UCSD-AML1 (cell line): ENCODE measurements around the gene DAB1.

ENCODE experiments used
- DNase-seq: peaks from one replicate; lab custom pipeline; 2025; ENCODE audit not compliant: unreplicated experiment; lab: John Stamatoyannopoulos, UW

The DAB1 gene

DNA sequence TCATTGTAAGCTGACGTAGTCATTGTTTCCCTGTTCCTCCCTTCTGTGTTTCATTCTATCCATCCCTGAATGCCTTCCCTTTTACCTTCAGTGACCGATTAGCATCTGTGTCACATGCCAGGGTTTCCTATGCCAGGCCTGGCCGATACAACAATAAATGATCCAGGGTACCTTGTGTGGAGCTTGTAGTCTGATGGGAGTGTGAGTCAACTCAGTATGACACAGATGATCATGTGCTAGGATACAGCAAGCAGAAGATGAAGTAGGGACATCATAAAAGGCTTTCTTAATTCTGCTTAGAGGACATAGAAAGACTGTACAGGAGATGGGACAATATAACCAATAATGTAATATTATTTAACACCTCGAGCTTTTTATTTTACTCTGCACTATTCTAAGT, 294.0 kb downstream of the DAB1 start:
- DNase-seq, result no peak

DNA sequence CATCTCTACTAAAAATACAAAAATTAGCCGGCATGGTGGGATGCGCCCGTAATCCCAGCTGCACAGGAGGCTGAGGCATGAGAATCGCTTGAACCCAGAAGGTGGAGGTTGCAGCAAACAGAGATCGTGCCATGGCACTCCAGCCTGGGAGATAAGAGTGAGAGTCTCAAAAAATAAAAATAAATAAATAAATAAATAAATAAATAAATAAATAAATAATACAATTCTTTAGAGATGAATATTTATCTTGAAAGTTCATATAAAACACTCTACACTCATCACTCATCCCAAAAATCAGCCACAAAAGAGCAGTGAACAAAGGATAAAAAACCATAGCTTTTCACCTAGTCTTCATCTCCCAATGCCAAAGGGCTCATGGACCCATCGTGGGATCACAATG, 295.9 kb downstream of the DAB1 start:
- no peak for DNase-seq

DNA sequence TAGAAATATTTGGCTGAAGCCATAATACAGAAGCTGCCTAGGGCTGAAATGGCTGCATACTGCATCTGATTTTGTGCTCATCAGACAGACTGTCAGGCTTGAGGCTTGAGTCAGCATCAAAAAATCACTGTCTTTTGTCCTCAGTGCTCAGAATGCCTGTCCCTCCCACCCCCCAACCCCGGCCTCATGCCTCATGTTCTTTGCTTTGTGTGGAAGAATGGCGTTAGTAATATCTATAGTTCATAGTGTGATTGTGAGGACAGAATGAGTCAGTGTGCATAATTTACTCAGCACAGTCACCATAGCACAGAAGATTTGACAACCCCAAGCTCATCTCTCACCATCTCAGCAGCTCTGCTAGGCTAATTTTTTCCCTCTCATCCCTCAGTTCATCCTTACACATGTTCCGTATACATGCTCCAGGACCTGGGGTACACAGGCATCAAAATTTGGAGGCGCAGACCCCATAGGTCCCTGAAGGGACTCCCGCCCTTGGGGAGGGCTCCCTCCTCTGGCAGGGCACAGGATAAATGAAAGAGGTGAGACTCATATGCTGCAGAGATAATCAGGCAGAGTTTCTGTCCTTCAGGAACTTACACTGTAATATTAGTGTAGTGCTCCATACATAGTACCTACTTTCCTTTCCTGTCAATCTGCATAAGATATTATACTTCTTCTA, 299.0 kb downstream of the DAB1 start:
- no peak for DNase-seq

DNA sequence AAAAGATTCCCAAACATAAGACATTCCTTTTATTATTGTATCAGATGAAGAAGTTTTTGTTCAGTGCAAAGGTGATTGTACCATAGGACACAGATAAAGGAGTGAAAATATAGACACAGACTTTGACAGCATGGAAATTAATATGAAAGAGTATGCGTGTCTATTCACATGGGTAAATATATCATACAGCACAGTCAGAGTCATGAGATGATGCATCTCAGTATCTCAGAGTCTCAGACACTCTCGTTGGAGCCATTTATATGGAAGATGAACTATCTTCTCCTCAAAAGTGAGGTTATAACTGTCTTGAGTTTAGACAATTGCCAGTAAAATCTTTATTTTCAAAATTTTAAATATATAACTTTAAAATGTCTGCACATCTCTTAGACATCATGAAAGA, 299.7 kb downstream of the DAB1 start:
- no peak for DNase-seq

DNA sequence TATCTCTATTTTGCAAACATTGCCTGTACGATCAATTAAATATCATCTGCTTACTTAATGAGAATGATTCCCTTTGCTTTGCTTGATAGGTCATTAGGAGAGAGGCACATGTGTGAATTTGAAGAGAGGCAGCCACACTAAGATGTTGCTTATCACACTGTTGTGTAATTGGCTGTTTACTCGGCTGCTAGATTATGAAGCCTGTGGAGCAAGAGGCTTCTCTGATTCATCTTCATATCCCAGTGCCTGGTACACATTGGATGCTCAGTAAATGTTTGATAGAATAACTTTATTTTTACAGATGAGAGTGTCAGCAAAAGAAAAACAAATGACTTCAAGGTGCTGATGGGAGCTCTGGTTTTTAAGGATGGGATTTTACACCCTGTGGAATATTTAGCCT, 301.8 kb downstream of the DAB1 start:
- DNase-seq, result no peak

DNA sequence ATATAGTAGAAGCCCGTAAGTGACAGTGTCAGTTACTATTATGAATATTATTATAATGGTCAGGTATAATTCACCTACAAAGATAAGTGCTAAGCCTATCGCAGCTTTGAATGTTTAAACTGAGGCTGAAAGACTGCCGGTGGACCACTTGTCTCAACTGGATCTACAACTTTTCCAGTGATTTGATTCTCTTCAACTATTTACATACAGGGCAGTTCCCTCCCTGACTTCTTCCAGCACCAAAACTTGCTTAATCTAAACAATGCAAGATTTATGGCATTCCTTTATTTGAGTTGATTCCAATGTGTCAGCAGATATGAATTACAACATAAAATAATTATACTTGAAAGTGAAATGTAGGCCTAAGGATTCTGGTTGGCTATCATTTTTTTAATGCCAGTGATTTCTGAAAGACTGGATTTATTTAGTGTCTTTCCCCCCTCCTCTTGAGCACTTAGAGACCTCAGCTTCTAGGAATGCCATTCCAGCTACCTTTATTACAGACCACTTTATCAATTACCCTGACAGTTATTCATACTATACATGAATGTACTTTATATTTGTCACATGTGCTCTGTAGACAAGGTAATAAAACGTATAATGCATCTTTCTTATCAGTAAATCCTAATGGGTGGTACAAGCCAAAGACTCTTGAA, 304.8 kb downstream of the DAB1 start:
- DNase-seq, result no peak

DNA sequence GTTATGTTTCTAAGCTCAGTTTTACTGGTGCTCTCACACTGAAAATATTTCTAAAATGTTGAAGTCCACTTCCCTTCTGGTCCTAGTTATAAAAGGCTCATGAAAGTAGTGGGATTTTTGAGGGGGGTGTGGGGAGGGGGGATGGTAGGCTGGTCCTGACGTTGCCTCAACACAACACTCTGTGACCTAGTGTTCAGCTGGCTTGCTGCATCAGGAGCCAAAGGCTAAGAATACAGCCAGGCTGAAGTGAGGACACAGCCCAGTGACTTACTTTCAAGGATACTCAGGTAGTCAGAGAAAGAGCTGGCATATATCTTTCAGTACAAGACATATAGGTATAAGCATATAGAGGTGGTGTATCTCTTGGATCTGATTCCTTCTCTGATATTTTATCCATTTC, 306.1 kb downstream of the DAB1 start:
- DNase-seq, result no peak

- no peak for DNase-seq
These were observed 307.0 kb downstream of the DAB1 start for GRCh38 chr1:57116871-57117270.

GRCh38 chr1:57115030-57115614, 308.7 kb downstream of the DAB1 start:
- no peak for DNase-seq

DNA sequence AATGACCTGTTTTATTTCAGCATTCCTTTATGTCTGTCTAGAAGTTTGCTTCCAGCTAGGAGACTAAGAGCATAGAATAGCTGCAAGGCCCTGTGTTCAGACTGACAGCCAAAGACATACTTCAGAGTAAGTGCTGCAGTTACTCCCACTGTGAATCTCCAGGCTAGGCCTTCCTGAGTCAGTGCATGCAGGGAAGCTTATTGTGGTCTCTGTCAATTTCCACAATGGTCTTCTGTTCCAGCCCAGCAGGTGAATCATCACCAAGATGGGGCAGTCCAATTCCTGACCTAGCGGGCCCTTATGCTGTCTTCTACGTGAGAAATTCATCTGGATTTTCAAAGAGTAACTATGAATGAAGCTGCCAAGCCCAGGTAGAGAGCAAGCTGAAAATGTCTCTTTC, 311.7 kb downstream of the DAB1 start:
- no peak for DNase-seq

GRCh38 chr1:57111175-57111574, 312.7 kb downstream of the DAB1 start:
- DNase-seq, result no peak

- no peak for DNase-seq
These were observed 314.0 kb downstream of the DAB1 start for GRCh38 chr1:57109883-57110282.

DNA sequence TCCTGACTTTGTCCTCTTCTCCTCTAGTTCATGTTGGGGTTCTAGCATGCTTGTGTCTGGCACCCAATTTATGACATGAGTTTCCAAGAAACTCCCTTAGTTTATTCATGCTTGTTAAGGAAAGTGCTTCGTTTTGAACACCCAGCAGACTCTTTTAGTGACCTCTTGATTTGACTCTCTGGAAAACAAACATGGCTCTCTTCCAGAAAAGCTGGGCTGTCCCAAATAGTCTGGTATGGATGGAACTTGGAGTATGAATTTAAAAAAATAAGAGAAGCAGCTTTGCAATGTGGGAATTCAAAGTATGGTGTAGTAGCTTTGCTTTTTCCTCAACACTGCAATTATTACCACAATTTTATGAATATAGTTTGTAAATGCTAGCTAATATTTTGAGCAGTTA, 314.6 kb downstream of the DAB1 start:
- no peak for DNase-seq

DNA sequence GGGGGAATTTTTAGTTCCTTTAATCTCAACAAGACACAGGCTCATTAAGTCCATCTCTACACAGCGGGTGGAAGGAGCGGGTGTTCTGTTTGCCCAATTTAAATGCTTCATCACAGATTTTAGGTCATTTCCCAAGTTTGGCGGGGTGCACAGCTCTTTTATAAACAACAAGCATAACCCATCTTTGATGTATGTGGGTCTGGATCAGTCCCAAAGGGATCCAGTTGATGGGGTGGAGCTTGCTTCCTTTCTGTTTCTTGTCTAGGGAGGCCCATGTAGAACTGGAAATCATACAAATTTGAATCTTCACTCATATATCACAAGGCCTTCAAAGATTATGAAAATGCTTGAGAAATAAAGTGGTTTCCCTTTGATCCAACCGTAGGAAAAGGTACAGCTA, 317.6 kb downstream of the DAB1 start:
- DNase-seq, result no peak

DNA sequence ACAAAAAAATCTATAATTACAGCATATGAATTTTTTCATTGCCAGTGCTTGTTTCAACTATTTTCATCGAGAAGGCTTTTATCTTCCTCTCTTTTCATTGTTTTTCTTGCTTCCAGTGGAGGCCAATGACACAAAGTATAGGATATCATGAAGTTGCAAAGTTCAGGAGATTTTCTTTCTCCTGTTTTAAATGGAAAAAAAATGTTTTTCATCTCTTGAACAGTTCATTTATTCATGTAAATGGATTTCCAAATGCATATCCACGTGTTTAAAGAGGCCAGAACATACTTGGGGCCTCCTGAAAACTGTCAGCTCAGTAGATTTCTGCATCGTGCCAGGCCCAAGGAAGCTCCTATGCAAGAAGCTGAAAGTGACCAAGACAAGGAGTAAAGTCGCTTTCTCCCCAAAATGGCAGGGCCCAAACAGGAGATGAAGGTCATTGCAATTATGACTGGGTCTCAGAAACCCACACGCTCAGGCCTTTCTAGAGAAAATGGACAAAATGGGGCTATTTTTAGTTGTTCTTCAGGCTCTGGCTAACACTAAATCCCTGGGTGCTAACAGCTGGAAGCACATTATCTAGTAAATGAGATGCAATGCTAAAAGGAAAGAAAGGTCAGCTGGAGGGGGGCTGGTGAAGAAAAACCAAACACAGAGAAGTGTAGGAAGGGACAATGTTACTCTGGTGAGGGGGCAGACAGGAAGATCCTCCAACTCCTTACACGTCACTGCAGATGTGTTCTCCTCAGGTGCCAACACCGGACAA, 321.1 kb downstream of the DAB1 start:
- no peak for DNase-seq

GRCh38 chr1:57101209-57101608, 322.7 kb downstream of the DAB1 start:
- no peak for DNase-seq

DNA sequence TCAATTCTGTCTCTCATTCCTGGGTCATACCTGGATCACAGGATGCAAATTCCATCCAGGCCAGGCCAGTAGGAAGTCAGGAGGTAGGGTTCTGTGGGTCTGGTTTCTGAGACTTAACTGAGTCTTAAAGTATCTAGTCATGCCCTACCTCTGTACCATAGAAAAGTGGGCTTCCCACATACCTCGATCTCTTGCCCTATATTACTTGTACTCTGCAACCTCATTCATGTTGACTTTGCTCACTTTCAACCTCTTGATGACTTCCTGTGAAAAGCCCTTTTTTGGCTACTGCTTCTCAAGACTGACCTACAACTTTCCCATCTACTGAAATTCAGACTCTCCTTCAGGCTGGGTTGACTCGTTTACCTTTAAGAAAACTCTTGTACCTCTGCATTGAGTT, 329.1 kb downstream of the DAB1 start:
- no peak for DNase-seq

DNA sequence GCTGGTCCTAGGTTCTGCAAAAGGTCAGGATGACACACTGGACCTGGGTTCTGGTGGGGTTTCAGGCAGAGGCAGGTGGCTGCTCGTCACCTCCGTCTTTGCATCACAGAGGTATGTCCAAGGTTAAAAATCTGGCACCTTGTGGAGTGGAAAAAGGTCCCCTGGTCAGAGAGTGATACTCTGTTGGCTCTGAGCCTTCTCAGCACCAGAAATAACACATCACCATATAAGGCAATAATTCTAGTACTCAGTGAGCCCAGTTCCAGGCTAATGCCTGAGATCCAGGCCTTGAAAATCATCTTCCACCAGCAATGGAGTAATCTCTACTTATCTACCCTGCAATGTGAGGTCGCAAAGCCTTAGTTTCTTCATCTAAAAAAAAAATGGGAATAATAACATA, 330.7 kb downstream of the DAB1 start:
- DNase-seq, result no peak

GRCh38 chr1:57091642-57092041, 332.2 kb downstream of the DAB1 start:
- DNase-seq, result no peak

GRCh38 chr1:57089855-57090254, 334.0 kb downstream of the DAB1 start:
- no peak for DNase-seq

DNA sequence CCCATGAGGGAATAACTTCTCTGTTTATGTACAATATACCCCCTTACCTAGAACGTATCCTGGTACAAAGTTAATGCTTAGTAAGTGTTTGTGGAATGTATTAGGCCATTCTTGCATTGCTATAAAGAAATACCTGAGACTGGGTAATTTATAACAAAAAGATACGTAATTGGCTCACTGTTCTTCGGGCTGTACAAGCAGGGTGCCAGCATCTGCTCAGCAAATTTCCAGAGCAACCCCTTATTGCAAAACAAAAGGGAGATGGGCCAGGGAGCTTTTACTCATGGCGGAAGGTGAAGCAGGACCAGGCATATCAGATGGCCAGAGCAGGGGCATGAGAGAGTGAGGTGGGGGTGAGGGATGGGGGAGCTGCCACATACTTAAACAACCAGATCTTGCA, 334.6 kb downstream of the DAB1 start:
- no peak for DNase-seq

- no peak for DNase-seq
These were observed 335.2 kb downstream of the DAB1 start for GRCh38 chr1:57088653-57089052.
